Activated naive CD8-positive, alpha-beta T cell treated with anti-CD3 and anti-CD28 coated beads for 36 hours (primary cell): ENCODE measurements around the gene LPP. TPM values are rescaled to one million over a fixed set of nuclear protein-coding genes. Genes with fewer than 3 reads are reported as not detected.

Source experiments
- DNase-seq: peaks from one replicate; pipeline ENCODE4 v3.0.0; 2021
- H3K27ac Mint-ChIP-seq: one replicate; pipeline ENCODE4 v1.8.0; 2022; ENCODE audit warnings: mild to moderate bottlenecking, moderate library complexity, mixed read lengths
- H3K27me3 Mint-ChIP-seq: one replicate; pipeline ENCODE4 v1.8.0; 2022; ENCODE audit warnings: mild to moderate bottlenecking, mixed read lengths
- H3K36me3 Mint-ChIP-seq: one replicate; pipeline ENCODE4 v1.8.0; 2021; ENCODE audit warnings: mild to moderate bottlenecking, mixed read lengths
- H3K4me1 Mint-ChIP-seq: one replicate; pipeline ENCODE4 v1.8.0; 2021; ENCODE audit warnings: mixed read lengths
- H3K4me3 Mint-ChIP-seq: one replicate; pipeline ENCODE4 v1.8.0; 2022; ENCODE audit warnings: mild to moderate bottlenecking, moderate library complexity, mixed read lengths
- H3K9me3 Mint-ChIP-seq: one replicate; pipeline ENCODE4 v1.8.0; 2022; ENCODE audit warnings: mixed read lengths
- total RNA-seq, 2 experiments: library from RNA; stranded (reverse); gene quantifications; one replicate each; pipeline ENCODE4 v1.2.3, GENCODE V29; 2021

The LPP gene
- total RNA-seq, 2 experiments from 2014 or later: 15.0 to 15.3 TPM

GRCh38 chr3:188740010-188740409 is 586.1 kb downstream of the LPP start:
- Mint-ChIP-seq H3K4me3 (no peak overlapping the region), H3K27ac (no peak overlapping the region), H3K9me3 (no peaks in the 10 kb centered on the region), H3K4me1 (no peaks in the 10 kb centered on the region), H3K27me3 (no peaks in the 10 kb centered on the region), H3K36me3 (no peaks in the 10 kb centered on the region)
- DNase-seq: no peak

GRCh38 chr3:188742755-188743550 is 589.0 kb downstream of the LPP start:
- no peaks in the 10 kb centered on the region for H3K9me3 Mint-ChIP-seq
- H3K27ac Mint-ChIP-seq: no peak overlapping the region
- H3K4me1 Mint-ChIP-seq: no peaks in the 10 kb centered on the region
- no peak for DNase-seq
- no peak overlapping the region for H3K4me3 Mint-ChIP-seq
- no peaks in the 10 kb centered on the region for H3K27me3 Mint-ChIP-seq
- H3K36me3 Mint-ChIP-seq: no peaks in the 10 kb centered on the region

GRCh38 chr3:188744166-188744565 is 590.2 kb downstream of the LPP start:
- H3K27me3 Mint-ChIP-seq: no peaks in the 10 kb centered on the region
- no peak overlapping the region for H3K4me3 Mint-ChIP-seq
- H3K36me3 Mint-ChIP-seq: no peaks in the 10 kb centered on the region
- no peaks in the 10 kb centered on the region for H3K4me1 Mint-ChIP-seq
- no peaks in the 10 kb centered on the region for H3K9me3 Mint-ChIP-seq
- DNase-seq: no peak
- no peak overlapping the region for H3K27ac Mint-ChIP-seq

GRCh38 chr3:188745031-188745430 is 591.1 kb downstream of the LPP start:
- no peaks in the 10 kb centered on the region for H3K27me3 Mint-ChIP-seq
- H3K4me1 Mint-ChIP-seq: no peaks in the 10 kb centered on the region
- H3K36me3 Mint-ChIP-seq: no peaks in the 10 kb centered on the region
- H3K9me3 Mint-ChIP-seq: no peaks in the 10 kb centered on the region
- H3K27ac Mint-ChIP-seq: no peak overlapping the region
- H3K4me3 Mint-ChIP-seq: no peak overlapping the region
- no peak for DNase-seq

- H3K4me1 Mint-ChIP-seq: peaks cover 6% of the 10 kb centered on the region
- DNase-seq: no peak
- no peak overlapping the region for H3K4me3 Mint-ChIP-seq
- H3K27ac Mint-ChIP-seq: no peak overlapping the region
- H3K36me3 Mint-ChIP-seq: no peaks in the 10 kb centered on the region
- H3K9me3 Mint-ChIP-seq: no peaks in the 10 kb centered on the region
- no peaks in the 10 kb centered on the region for H3K27me3 Mint-ChIP-seq
Observed at GRCh38 chr3:188746291-188746783, 592.4 kb downstream of the LPP start.

GRCh38 chr3:188747489-188747888 is 593.5 kb downstream of the LPP start:
- H3K4me1 Mint-ChIP-seq: peaks cover 8% of the 10 kb centered on the region
- H3K4me3 Mint-ChIP-seq: no peak overlapping the region
- no peak overlapping the region for H3K27ac Mint-ChIP-seq
- no peaks in the 10 kb centered on the region for H3K36me3 Mint-ChIP-seq
- no peaks in the 10 kb centered on the region for H3K9me3 Mint-ChIP-seq
- DNase-seq: no peak
- no peaks in the 10 kb centered on the region for H3K27me3 Mint-ChIP-seq

- peak; percentile 23 for DNase-seq
- H3K4me3 Mint-ChIP-seq: no peak overlapping the region
- H3K9me3 Mint-ChIP-seq: no peaks in the 10 kb centered on the region
- peaks cover 21% of the 10 kb centered on the region for H3K4me1 Mint-ChIP-seq
- no peaks in the 10 kb centered on the region for H3K36me3 Mint-ChIP-seq
- no peaks in the 10 kb centered on the region for H3K27me3 Mint-ChIP-seq
- H3K27ac Mint-ChIP-seq: no peak overlapping the region
Observed at GRCh38 chr3:188749010-188749617, 595.2 kb downstream of the LPP start.

- H3K27me3 Mint-ChIP-seq: no peaks in the 10 kb centered on the region
- H3K27ac Mint-ChIP-seq: no peak overlapping the region
Observed at GRCh38 chr3:188749830-188750229, 595.9 kb downstream of the LPP start.

GRCh38 chr3:188750617-188751016 is 596.7 kb downstream of the LPP start:
- Mint-ChIP-seq H3K9me3 (no peaks in the 10 kb centered on the region), H3K27ac (no peak overlapping the region), H3K4me1 (peaks cover 21% of the 10 kb centered on the region), H3K4me3 (no peak overlapping the region), H3K36me3 (no peaks in the 10 kb centered on the region), H3K27me3 (no peaks in the 10 kb centered on the region)
- no peak for DNase-seq

More at GRCh38 chr3:188749830-188750229, 595.9 kb downstream of the LPP start:
- DNase-seq: no peak
- Mint-ChIP-seq H3K36me3 (no peaks in the 10 kb centered on the region), H3K4me1 (peaks cover 21% of the 10 kb centered on the region), H3K9me3 (no peaks in the 10 kb centered on the region), H3K4me3 (no peak overlapping the region)

- H3K9me3 Mint-ChIP-seq: no peaks in the 10 kb centered on the region
- peaks cover 21% of the 10 kb centered on the region for H3K4me1 Mint-ChIP-seq
- H3K4me3 Mint-ChIP-seq: no peak overlapping the region
- H3K27me3 Mint-ChIP-seq: no peaks in the 10 kb centered on the region
- H3K36me3 Mint-ChIP-seq: peaks cover 3% of the 10 kb centered on the region
- H3K27ac Mint-ChIP-seq: no peak overlapping the region
- DNase-seq: no peak
Observed at GRCh38 chr3:188752850-188753249, 598.9 kb downstream of the LPP start.

GRCh38 chr3:188754267-188754666 is 600.3 kb downstream of the LPP start:
- no peaks in the 10 kb centered on the region for H3K27me3 Mint-ChIP-seq
- DNase-seq: no peak
- peaks cover 21% of the 10 kb centered on the region for H3K4me1 Mint-ChIP-seq
- H3K4me3 Mint-ChIP-seq: no peak overlapping the region
- H3K36me3 Mint-ChIP-seq: peaks cover 3% of the 10 kb centered on the region
- no peaks in the 10 kb centered on the region for H3K9me3 Mint-ChIP-seq
- no peak overlapping the region for H3K27ac Mint-ChIP-seq

- no peaks in the 10 kb centered on the region for H3K27me3 Mint-ChIP-seq
- H3K27ac Mint-ChIP-seq: no peak overlapping the region
- peaks cover 16% of the 10 kb centered on the region for H3K4me1 Mint-ChIP-seq
- no peak for DNase-seq
- H3K36me3 Mint-ChIP-seq: peaks cover 3% of the 10 kb centered on the region
- H3K9me3 Mint-ChIP-seq: no peaks in the 10 kb centered on the region
- H3K4me3 Mint-ChIP-seq: no peak overlapping the region
Observed at GRCh38 chr3:188756241-188756640, 602.3 kb downstream of the LPP start.

- Mint-ChIP-seq H3K4me1 (no peaks in the 10 kb centered on the region), H3K27me3 (no peaks in the 10 kb centered on the region), H3K36me3 (peaks cover 3% of the 10 kb centered on the region), H3K4me3 (no peak overlapping the region), H3K9me3 (no peaks in the 10 kb centered on the region), H3K27ac (no peak overlapping the region)
- DNase-seq: no peak
Observed at GRCh38 chr3:188759336-188760005, 605.5 kb downstream of the LPP start.

GRCh38 chr3:188760408-188760807 is 606.5 kb downstream of the LPP start:
- H3K9me3 Mint-ChIP-seq: no peaks in the 10 kb centered on the region
- no peak overlapping the region for H3K27ac Mint-ChIP-seq
- H3K4me1 Mint-ChIP-seq: no peaks in the 10 kb centered on the region
- no peak overlapping the region for H3K4me3 Mint-ChIP-seq
- DNase-seq: no peak
- no peaks in the 10 kb centered on the region for H3K27me3 Mint-ChIP-seq
- H3K36me3 Mint-ChIP-seq: peaks cover 3% of the 10 kb centered on the region

- no peak for DNase-seq
- Mint-ChIP-seq H3K4me3 (no peak overlapping the region), H3K27ac (no peak overlapping the region), H3K9me3 (no peaks in the 10 kb centered on the region), H3K4me1 (no peaks in the 10 kb centered on the region), H3K36me3 (peaks cover 3% of the 10 kb centered on the region), H3K27me3 (no peaks in the 10 kb centered on the region)
Observed at GRCh38 chr3:188761439-188761838, 607.5 kb downstream of the LPP start.
